ENCODE results near the gene GTF3A.

- TF ChIP-seq, protein P1, sequence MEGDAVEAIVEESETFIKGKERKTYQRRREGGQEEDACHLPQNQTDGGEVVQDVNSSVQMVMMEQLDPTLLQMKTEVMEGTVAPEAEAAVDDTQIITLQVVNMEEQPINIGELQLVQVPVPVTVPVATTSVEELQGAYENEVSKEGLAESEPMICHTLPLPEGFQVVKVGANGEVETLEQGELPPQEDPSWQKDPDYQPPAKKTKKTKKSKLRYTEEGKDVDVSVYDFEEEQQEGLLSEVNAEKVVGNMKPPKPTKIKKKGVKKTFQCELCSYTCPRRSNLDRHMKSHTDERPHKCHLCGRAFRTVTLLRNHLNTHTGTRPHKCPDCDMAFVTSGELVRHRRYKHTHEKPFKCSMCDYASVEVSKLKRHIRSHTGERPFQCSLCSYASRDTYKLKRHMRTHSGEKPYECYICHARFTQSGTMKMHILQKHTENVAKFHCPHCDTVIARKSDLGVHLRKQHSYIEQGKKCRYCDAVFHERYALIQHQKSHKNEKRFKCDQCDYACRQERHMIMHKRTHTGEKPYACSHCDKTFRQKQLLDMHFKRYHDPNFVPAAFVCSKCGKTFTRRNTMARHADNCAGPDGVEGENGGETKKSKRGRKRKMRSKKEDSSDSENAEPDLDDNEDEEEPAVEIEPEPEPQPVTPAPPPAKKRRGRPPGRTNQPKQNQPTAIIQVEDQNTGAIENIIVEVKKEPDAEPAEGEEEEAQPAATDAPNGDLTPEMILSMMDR (IDR thresholded peaks at IDR 0.05; ENCODE audit: borderline replicate concordance, extremely low read depth, low read length, poor library complexity, severe bottlenecking): no peak
- TF ChIP-seq EZH2 (IDR thresholded peaks at IDR 0.05; ENCODE audit: borderline replicate concordance, low read depth, low read length, severe bottlenecking): no peak
Observed at GRCh38 chr13:27404680-27405079, 19.7 kb upstream of the GTF3A start.

Measured in DND-41 (cell line).